NCI-H187 (cell line): Measurements from ENCODE around the gene GPR137B.

Experiments
- DNase-seq, 2 experiments: peaks; one replicate each; lab custom pipeline; 2025; lab: John Stamatoyannopoulos, UW

The GPR137B gene

DNA sequence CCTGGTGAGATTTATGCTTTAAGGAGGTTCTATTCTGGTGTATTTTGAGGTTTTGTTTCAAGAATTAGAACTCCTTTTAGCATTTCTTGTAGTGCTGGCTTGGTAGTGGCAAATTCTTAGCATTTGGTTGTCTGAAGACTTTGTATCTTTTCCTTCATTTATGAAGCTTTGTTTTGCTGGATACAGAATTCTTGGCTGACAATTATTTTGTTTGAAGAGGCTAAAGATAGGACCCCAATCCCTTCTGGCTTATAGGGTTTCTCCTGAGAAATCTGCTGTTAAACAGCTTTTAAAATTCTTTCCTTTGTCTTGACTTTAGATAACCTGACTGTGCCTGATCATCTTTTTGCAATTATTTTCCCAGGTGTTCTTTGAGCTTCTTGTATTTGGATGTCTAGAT, 58.6 kb downstream of the GPR137B start:
- no peak for DNase-seq

- DNase-seq, result no peak
Observed at GRCh38 chr1:236201786-236202185, 59.4 kb downstream of the GPR137B start.

- no peak for DNase-seq
Observed at GRCh38 chr1:236204039-236204438, 61.7 kb downstream of the GPR137B start.

DNA sequence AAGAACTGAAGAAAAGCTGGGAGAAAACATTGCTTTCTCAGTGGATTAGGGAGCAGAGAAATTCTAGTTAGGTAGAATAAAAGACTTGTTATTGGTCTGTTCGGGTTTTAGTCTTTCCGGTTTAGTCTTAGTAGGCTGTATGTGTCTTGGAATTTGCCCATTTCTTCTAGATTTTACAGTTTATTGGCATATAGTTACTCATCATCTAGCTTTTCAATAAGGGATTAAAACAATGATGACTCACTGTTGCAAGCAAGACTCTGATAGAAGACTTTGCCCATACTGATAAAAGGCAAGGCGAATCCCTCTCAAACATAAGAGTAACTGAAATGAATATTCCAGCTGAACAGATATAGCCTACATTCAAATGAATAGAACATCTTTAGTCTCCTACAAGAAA, 62.3 kb downstream of the GPR137B start:
- DNase-seq, result no peak

DNA sequence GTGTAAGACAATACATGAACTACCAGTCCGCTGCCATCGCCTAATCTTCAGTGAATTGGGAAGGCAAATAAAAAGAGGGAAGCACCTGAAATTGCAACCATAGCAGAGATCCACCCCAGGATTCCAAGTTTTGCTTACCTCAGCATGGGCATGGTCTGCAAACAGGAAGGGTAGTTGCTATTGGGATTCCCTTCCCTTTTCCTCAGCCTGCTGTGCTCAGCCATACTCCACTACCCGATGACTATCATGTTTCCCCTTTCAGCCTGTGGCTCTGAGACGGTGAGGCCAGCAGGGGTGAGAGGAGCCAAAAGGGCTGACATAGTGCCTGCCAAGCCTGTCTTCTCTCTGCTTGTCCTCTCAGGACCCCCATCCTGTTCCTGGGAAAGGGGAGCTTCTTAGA, 64.2 kb downstream of the GPR137B start:
- DNase-seq, result no peak

GRCh38 chr1:236207121-236207520, 64.8 kb downstream of the GPR137B start:
- no peak for DNase-seq

DNA sequence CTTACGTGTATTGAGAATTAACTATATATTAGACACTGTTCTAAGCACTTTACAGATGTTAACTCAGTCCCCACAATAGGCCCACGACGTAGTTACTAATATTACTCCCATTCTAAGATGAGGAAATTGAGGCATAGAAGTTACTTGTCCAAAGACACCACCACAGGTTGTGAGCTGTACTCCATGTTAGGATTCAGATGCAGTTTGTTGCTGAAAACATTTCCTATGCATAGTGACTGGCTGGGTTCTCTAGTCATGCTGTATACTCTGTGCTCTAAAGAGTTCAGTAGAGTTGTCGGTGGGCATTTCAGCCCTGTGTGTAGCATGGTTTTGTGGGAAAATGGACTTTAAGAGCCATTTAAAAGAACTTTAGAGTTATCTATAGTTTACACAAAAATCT, 65.2 kb downstream of the GPR137B start:
- no peak for DNase-seq

- no peak for DNase-seq
Observed at GRCh38 chr1:236209185-236209584, 66.8 kb downstream of the GPR137B start.

DNA sequence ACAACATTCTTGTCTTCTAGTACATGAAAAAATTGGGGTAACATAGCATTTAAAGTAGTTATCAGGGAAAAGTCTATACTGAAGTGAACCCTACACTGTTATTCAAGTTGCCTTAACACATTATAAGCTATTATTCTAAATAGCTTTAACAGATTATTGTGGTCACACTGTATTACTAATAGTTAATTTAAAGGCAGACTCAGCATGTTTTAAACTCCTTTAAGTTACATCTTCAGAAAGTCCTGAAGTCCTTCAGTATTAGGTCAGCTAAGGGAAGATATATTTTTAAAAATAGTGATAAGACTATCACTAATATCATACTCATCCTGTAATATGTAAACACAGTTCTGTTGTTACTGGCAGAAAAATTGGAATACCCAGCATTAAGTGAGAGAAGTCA, 67.4 kb downstream of the GPR137B start:
- no peak for DNase-seq

DNA sequence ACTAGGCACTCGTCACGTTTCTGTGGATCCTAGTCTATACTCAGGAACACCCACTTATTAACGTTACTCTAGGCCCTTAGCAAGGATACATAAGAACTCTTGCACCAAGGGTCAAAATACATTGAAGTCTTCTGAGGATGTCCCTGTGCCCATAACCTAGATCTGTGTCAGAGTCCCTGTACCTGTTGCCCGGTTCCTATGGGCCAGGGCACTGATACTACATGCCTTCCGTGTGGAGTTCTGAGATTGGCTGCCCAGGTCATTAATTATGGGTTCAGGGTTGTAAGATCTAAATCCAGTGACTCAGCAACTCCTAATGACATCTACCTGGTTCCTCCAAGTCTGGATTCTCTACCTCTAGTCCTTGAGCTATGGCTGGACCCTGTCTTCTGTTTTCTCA, 69.5 kb downstream of the GPR137B start:
- DNase-seq, result no peak

- no peak for DNase-seq
Observed at GRCh38 chr1:236213534-236213933, 71.2 kb downstream of the GPR137B start.

DNA sequence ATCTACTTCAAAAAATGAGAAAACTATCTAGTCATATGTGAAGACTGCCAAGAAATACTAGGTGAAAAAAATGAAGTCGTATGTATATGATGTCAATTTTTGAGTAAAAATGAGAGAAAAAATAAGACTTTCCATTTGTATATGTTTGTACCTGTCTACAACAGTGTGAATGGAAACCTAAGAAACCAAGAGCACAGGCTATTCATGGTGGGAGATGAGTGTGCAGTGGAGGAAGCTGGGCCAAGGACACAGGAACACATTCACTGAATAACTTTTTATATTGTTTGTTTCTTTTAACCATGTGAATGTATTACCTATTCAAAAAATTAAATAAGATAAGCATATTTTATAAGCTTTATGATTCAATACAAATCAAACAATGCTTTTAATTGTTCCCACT, 72.4 kb downstream of the GPR137B start:
- DNase-seq, result no peak

DNA sequence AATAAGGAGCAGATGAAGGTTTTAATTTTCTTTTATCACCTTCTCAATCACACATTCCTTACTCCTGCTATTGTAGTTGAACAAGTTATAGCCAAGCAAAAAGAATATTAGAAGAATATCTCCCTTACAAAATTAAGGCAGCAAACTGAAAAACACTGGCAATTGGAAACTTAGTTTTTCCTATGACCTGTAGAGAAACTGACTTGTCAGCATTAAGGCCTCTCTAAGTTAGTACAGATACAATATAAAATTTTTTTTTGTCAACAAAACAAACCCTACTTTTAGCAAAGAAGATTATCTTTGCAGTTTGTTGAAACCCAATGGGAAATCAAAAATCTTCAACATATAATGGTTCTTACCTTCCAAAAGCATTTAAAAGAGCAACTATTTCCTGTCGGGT, 78.1 kb downstream of the GPR137B start:
- no peak for DNase-seq

GRCh38 chr1:236222632-236223031, 80.3 kb downstream of the GPR137B start:
- DNase-seq, result no peak

GRCh38 chr1:236228411-236228810, 86.1 kb downstream of the GPR137B start:
- no peak for DNase-seq

DNA sequence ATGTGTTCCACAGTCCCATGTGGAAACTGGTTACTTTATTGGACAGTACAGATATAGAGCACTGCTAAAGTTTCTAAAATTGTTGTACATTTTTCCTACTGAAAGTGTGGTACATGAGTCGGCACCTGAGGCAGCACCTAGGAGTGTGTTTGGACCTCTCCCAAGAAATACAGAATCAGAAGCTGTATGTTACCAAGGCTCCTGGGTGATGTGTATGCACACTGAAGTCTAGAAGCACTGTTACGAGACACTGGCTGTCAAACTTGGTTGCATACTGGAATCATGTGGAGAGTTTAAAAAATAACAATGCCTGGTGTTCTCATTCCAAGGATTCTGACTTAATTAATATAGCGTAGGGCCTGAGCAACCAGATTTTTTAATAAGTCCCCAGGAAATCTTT, 92.8 kb downstream of the GPR137B start:
- no peak for DNase-seq

DNA sequence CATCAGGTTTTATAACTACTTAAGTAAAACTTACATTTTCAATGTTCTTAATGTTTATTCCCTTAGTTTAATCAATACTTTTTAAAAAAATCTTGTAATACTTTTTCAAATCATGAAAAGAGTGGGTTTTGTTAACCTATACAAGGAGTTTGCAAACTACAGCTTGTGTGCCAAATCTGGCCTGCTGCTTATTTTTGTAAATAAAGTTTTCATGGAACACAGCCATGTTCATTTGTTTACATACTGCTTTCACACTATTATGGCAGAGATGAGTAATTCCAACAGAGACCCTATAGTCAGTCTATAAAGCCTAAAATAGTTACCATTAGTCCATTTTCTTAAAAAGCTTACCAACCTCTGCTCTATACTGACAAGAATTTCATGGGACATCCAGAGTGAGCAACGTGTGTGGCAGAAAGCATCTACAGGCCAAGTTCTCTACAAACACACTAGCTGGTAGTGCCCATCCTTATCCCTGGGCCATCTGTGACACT, 96.8 kb downstream of the GPR137B start:
- no peak for DNase-seq

DNA sequence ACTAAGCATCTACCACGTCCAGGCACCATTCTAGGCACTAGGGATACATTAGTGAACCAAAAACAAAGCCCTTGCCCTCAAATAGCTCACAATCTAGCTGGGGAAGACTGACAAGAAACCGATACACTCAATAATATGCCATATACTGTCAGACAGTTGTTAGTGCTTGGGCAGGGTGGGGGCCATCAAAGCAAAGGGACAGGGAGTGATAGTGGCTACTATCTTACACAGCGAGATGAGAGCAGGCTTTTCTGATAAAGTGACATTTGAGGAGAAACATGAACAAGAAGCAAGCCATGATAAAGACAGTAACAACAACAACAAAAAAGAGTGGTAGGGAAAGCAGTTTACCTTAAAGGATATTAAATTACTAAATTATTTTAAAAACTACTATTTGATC, 98.3 kb downstream of the GPR137B start:
- DNase-seq, result no peak

GRCh38 chr1:236242568-236242967, 100.2 kb downstream of the GPR137B start:
- no peak for DNase-seq

DNA sequence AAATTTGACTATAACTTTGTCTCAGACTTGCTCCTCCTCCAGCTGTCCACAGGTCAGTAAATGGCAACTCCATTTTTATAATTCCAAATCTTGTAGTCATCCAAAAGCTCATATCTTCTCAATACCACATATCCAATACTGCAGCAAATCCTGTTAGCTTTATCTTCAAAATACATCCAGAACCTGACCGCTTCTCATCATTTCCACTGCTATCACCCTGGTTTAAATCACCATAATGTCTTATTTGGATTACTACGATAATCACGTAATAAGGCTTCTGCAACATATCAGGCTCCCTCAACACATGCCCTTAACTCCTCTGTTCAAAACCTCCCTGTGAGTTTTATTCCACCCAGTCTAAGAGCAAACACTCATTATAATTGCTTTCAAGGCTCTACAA, 104.9 kb downstream of the GPR137B start:
- DNase-seq, result no peak

GRCh38 chr1:236251587-236251986, 109.2 kb downstream of the GPR137B start:
- no peak for DNase-seq

DNA sequence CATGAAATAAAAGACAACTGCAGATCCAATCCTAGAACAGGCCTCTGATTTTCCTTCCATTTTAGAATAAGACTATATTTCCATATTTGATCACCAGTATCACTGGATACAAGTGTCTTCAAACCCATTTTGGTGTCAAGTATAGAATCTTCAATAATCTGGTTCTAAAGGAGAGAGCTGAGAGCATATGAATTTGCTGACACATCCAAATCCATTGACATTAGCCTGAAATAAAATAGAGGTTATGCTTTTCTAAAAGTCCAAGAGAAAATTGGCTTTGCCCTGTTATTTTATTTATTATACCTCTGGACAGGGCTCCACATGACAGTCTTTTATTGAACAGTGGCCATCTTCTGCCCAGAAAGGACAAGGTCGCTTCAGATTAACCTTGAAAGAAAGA, 110.8 kb downstream of the GPR137B start:
- no peak for DNase-seq

GRCh38 chr1:236253918-236254637, 111.7 kb downstream of the GPR137B start:
- DNase-seq, result no peak

DNA sequence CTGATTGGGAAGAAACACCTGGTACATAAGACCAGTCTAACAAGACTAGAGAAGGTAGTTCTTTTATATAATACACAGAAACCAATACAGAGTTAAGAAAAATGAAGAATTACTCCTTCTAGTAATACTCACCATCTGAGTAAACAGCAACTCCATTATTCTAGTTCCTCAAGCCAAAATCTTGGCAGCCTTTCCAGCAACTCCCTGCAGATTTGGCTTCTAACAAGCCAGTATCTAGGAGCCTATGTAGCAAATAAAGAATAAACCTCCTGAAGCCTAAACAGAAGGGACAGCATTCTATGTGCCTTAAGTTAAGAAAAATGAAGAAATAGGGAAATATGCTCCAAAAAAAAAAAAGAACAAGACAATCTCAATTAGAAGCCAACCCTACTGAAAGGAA, 114.9 kb downstream of the GPR137B start:
- DNase-seq, result no peak
